Activated T-cell treated with anti-CD3 and anti-CD28 coated beads, Interleukin-2, amount 50 U/mL, for 1 hour (primary cell): ENCODE data around the gene LHFPL2.

Experiments
- DNase-seq: peaks from one replicate; pipeline ENCODE4 v3.0.0-alpha.2; 2020

The LHFPL2 gene

DNA sequence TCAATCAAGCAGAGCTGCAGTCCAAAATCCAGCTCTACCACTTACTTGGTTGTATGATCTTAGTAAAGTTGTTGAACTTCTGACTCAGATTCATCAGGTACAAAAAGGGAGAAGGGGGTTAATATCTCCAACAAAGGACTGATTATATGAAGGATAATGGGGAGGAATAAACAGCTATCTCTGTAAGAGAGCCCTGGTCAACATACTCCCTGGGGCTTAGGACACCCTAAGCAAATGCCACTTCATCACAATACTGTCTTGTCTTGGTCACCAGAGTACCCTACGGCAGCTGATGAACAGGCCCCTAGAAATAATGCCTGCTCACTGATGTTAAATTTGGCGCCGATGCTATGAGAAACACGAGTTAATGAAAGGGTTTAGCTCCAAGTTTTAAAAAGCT lies 34.8 kb downstream of the LHFPL2 start:
- no peak for DNase-seq

DNA sequence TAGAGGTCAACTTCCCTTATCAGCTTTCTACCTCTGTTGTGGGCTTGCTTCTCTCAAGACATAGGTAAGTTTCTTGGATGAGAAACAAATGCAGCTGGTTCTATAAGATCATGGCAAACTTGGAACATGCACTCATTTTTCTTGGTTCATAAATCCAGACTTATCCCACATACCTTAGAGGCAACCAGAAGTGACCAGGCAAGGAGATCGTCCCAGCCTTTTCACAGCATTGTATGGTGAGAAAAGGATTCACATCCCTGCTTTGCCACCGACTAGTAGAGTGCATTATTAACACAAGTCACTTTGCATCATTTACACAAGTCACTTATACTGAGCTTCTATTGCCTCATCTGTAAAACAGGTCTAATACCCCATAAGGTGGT lies 35.4 kb downstream of the LHFPL2 start:
- DNase-seq = no peak

DNA sequence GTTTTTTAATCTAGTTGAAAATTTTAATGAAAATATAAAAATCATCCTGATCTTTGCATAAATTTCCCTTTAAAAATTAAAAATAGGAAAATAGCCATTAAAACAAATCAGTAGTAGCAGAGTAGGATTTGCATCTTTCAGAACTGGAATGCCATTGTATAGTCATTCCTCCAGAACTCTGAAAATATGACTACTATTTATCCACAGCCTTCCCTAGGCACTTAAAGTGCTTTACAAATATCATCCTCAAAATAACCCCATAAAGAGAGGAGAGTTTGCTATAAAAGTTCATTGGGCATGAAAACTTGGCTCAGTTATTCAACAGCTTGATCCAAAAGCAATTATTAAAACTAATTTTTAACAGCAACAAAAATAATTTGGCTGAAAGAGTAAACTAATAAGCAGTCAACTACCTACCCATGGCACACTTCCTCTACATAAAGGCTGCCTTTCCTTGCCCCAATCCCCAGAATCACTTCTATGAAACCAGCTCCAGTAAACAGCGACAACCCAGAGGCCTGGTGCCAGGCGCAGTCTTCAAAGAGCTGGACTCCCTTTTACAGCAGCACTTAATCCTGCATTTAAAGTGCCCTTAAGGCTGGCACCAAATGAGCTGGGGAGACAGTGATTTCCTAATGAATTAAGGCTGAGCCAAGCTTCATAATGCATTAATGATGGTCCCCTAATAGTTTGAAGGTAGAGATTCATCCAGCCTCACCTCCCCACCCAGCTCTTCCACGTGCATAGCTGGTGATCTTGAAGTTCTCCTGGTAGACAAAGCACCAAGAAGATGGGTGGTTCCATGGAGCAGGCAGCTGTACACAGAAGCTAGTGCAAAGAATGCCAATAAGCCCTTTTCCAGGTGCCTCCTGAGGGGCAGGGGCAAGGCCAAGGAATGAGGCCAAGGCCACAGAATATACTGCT lies 36.1 kb downstream of the LHFPL2 start:
- no peak for DNase-seq

DNA sequence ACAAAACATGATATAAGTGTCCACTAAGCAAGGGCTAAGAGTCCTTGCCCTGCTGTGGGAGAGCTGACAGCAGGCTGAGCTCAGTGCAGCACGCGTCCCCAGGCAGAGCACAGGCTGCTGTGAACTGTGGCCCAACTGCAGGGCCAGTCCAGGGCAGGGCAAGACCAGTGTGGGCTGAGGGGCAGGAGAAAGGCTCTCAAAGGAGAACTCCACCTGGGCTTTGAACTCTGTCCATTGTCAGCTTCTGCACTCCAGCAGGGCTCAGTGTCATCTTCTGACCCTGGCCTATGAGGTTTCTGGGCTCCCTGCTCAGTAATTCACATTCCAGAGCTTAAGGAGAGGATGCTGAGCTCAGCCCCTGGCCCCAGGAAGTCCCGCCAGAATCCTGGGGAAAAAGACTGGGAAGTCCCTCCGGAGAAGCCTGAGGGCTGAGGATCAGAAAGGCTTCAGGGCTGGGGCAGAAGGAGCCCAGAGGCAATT lies 37.4 kb downstream of the LHFPL2 start:
- no peak for DNase-seq

DNA sequence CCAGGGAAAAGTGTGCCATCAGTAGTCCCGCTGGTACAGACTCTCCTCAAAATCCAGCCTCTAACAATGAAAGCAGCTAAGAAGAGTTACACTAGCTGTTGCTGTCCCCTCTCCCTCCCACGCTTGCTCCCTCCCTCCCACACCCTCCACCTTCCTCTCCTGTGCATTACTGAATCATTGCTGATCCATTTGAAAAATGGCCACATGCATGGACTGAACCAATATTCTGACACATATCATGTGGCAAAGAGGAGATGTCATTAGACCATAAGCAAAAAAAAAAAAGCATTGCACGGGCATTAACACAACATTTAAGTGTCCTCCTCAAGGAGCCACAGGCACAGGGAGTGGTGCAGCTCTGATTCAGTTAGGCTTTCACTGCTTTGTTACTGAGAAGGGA lies 37.9 kb downstream of the LHFPL2 start:
- no peak for DNase-seq

DNA sequence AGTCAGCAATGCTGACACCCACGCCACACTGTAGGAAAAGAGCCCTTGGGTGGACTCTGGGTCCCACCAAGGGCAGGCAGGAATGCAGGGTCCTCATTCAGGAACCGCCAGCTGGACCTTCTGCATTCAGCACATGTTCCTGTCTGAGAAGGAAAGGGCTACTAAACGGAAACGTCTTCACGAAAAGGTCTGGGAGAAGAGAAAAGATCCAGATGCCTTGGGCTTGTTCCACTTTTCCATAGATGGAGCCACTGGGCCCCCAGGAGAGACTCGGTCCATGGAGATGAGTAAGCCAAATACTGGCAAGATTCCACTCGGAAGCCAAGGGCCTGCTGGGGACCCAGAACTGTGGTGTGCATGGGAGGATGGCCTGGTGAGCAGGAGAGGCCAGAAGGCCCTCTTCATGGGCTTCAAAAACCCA lies 38.4 kb downstream of the LHFPL2 start:
- no peak for DNase-seq

DNA sequence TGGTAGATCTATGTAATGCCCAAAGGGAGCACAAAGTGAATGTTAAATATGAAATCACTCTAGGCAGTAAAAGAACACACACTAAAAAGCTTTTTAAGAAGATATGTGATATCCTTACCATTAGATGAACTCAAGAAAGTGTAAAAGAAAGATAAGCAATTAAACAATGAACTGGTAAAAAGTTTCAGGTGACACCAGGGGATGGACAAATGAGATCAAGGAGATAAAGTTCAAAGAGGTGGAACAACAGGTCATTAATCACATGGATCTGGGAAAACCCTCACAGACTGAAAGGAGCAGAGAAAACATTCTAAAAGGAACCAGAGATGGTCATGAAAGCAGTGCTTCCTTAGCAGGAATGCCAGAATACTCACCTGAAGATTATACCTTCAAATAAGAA lies 40.7 kb downstream of the LHFPL2 start:
- no peak for DNase-seq

DNA sequence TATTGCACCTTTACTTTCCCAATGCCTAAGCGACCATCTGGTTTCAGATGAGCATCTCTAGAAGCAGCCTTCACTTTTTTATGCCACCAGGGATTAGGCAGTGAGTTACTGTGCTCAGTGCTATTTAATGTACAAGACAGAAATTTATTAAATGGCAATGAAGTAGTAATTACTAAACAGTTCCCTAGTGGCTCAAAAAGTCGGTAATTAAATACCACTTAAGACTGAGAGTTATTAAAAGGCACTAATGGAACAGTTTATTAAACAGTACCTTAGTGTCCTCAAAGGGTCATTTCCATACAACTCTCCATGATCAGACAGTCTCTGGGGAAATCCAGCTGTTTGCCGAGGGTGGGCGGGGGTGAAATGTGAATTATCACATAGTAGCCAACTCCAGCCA lies 42.3 kb downstream of the LHFPL2 start:
- no peak for DNase-seq

DNA sequence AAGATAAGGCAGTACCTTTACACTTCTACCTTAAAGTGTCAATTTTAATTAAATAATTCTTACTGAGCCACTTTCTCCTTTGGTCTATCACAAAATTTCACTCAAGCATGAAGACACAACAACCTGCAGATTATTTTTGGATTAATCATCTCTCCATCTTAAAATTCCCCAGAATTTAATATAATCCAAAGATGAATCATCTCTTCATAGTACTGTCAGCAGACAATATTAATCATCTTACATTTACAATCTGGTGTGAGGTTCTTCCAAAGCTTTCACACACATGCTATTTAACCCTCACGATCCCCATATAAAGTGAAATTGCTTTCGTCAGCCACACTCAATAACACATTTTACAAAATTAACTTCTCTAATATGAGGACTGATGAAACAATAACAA lies 43.0 kb downstream of the LHFPL2 start:
- DNase-seq = no peak

DNA sequence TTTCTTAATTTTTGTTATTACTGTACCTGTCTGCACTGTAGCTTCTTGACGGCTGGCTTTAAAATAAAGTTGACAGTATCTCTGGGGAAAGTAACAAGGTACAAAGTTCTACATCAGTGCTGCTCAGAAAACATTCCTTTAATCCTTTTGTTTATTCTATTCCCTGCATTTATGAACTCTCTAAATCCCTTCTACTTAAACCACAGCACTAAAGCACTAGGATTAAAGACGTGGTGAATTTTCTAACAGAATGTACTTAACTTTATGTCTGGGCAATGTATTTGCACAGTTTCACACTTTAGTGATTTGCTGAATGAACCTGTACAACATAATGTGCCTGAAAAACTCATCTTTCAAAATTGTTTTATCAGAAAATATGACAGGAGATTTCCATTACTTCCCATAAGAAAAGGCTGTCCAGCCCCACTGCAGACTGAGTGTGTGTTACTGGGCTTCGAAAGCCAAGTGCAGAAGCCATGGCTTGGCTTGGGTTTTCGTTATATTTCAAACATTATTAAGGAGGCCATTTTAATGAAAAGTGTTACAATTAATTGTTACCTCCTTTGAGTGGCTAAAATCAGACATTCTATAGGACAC lies 43.8 kb downstream of the LHFPL2 start:
- DNase-seq = no peak

DNA sequence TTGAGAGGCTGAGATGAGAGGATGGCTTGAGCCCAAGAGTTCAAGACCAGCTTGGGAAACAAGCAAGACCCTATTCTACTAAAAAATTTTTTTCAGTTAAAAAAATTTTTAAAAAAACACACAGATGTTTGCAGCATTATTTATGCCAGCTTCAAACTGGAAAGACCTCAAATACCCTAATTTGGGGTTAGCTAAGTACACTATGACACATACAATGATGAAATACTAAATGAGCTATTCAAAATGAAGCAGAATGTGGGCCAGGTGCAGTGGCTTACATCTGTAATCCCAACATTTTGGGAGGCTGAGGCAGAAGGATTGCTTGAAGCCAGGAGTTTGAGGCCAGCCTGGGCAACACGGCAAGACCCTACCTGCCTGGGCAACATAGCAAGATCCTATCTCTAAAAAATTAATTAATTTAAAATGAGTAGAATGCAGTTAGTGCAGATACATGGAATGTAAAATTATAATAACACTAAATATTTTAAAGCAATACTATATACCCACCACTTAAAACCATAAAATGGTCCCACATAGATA lies 44.9 kb downstream of the LHFPL2 start:
- DNase-seq = no peak

DNA sequence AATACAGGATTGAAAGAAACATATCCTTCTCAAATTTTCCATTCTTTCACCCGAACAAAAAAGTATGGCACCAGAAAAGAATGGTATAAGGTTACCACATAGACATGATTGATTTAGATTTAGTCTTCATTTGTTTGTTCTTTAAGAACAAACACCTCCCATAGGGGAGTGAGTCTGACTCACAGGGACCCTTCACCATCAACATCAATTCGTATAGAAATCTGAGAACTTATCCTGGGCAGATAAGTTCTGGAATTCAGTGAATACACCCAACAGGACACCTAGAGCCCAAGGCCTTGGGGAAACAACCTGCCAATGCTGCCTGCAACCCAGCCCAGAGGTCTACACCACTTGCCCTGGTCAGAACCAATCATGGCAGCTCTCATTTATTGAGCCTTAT lies 46.2 kb downstream of the LHFPL2 start:
- DNase-seq = no peak

DNA sequence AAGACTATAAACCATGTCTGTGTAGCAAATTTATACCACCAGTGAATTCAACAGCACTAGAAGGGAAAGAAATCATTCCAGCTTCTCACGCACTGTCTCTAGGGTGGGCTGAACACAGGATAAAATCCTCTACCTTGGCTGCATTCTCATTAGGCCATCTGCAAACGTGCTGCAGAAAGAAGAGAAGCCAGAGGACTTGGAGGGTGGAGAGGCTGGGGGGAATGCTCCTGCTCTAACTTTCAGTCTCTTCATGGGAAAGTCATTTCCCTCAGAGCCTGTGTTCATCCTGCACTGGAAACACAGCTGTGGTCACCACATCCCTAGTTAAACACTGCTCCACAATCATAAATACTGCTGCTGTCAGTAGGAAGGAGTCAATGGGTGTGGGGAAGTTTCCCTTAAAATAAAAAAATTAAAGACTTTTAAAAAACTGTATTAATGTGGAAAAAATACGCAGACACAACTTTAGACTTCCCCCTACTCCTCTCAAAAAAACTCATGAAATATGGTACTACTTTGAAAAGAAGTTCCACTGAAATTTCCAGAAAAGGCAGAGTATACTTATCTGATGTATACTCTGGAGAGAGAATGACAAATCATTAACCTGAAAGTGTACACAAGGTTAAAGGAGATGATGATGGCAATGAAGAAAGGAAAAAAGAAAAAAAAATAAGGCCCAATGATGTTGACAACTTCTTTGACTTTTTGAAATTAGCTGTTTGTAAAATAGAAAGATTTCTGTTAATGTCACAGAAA lies 46.8 kb downstream of the LHFPL2 start:
- no peak for DNase-seq

DNA sequence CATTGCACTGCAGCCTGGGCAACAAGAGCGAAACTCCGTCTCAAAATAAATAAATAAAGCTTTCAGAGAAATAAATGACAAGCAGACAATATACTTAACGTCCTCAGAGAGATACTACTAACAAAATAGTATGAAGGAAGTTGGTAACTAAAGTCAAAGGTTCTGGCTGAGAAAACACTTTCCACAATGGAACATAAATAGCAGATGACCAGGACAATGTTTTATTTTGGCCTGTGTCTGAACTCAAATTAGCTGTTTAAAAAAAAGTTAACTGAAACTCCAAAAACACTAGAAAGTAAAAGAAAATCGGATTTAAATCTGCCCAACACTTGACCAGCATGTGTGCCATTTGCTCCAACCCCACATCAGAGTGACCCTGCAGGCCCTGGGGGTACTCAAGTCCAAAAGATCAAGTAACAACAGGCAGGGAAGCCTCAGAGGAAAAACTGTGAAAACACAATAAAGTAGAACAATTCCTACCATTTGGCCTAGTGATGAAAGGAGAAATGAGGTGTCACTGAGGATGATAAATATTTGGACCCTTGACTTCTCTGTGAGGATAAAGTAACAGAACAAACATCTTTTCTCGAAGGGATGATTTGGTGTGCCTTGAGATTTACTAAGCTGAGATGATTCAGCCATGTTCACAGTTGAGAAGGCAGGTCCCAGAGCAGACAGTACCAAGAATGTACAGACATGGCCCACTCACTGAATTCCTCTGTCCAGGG lies 47.7 kb downstream of the LHFPL2 start:
- no peak for DNase-seq

DNA sequence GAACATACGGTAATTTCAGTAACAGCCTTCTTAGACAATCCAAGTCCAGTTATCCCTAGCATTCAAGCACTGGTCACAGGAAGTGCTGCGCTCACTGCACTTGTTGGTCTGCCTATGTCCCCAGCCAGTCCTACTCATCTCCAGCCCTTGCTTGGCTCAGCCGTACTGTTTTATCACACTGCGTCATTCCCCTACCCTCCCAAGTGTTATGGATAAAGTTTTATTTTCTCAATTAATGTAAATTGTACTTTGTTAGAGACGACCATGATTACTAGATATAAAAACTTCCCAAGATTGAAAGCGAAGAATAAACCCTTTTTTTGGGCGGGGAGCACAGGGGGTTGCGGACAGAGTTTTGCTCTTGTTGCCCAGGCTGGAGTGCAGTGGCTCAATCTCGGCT lies 49.6 kb downstream of the LHFPL2 start:
- no peak for DNase-seq

DNA sequence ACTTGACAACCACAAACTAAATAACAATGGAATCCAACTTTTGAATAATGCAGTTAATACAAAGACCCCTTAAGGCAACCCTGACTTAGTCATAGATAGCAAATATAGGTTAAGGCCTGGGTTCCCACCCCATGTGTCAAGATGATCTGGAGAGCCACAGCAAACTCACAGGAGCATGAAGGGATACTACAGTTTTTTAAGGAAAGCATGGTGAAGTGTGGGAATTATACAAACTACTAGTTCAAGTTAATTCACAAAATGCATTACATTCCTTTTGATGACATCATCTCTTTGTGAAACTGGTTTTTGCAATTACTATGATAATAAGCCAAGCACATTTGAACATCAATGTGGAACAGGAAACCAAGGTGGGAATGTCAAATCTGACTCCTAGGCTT lies 50.6 kb downstream of the LHFPL2 start:
- no peak for DNase-seq

DNA sequence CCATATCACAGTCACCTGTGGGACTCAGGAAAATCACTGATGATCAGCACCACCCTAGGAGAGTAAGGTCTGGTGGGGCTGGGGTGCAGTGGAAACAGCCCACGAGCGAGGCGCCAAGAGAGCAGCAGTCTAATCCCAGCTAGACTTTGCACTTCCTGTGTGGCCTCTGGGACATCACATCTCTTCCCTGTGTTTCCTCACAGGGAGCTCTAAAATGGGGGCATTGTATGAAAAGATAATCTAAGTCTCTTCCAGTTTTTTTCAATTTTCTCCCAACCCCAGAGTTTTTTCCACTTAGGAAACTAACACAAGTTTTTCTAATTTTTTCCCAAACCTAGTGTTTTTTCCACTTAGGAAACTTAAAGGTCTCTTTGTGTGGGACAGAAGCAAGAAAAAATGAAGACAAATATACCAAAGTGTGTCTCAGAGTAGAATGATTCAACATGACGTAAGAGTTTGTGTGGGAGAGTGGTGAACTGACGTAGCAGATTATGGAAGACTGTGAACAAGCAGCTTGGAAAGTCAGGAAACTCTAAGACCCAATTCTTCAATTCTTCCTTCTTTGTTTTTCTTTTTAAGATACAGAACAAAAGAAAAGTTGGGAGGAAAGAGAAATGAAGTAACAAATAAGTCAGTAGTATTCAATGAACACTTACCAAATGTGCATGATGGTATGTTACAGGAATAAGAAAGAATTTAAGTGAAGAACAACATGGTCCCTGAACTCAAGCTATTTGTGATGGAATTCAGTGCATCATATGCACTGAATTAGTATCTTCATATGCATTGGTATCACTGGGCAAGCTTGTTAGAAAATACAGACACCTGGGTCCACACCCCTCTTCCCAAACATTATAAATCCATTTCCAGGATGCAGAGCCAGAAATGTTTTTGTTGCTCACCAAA lies 51.3 kb downstream of the LHFPL2 start:
- DNase-seq = no peak

DNA sequence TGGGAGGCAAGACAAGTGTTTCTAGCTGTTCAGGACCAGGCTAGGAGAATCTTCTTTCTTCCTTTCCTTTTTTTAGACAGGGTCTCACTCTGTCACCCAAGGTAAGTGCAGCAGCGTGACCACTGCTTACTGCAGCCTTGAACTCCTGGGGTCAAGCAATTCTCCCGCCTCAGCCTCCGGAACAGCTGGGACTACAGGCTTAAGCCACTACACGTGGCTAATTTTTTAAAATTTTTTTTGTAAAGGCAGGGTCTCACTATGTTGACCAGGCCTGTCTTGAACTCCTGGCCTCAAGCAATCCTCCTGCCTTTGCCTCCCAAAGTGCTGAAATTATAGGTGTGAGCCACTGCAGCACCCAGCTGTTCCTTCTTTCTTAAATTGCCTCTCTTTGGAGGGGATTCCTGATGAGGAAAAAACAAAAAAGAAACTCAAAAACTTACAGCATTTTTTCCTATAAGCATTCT lies 53.1 kb downstream of the LHFPL2 start:
- DNase-seq = no peak

DNA sequence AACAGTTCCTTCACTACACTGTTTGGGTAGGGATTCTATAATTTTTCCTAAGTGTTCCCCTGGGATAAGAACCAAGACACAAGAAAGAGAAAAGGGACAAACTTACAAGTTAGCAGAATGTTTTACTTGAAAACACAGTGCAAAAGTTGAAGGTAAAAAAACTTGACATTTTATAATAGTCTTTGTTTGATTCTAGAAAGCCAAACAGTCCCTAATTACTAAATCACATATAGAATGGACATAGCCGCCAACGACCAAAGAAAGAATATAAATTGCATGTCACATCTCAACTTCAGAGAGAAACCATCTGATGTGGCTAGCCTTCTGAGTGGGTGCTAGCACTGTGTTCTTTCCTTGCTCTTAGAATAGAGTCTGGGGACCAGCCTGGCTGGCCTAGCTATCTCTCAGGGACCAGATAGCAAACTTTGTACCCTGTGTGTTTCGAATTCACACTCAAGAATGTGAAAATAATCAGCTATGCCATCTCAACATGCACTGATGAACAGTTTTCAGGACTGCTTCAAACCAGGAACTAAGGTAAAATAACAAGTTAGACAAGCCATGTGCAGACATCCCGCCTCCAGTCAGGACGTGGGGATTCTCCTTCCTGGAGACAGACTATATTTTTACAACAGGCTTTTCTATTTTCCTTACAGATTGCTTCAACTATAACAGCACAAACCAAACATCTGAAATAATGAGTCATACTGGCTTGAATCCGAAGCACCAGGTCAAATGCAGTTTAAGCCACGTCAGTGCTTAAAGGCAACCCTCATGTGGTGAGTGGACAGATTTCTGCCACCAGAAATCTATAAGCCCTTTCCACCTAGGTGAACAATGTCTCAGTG lies 53.7 kb downstream of the LHFPL2 start:
- no peak for DNase-seq

DNA sequence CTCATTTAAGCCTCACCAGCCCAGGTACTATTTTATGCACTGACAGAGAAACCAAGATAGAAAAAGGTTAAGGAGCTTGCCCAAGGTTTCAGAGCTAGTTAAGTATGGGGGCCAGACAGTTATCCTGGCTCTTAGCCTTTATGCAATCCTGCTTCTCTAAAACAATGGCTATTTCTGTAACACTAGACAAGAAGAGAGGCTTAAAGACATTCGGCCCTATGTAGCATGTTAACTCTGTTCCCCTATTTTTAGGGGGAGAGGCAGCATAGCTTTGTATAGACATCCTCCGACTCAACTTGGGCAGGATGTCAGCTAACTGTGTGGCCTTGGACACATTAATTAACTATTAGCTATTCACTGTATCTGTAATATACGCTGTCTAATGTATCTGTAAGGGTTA lies 54.6 kb downstream of the LHFPL2 start:
- no peak for DNase-seq

DNA sequence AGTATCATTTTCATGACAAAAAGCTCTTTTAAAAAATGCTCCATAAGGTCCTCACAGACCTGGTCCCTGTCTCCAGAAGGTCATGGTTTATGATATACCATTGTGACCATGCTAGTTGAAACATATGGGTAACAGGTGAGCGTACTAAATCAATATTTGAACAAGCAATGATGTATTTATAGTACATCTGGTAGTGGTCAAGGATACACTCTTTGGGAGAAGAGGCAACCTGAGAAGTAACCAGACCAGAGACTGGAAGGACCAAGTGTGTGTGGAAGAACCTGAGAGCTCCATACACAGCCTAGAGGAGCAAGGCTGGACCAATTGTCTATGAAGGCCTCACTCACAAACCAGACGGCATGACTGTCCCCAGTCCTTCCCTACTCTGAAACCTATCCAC lies 55.1 kb downstream of the LHFPL2 start:
- DNase-seq = no peak
